Activated naive CD8-positive, alpha-beta T cell (primary cell): ENCODE results near the gene BOD1L2.

ENCODE experiments used
- H3K27ac Mint-ChIP-seq: one replicate; pipeline ENCODE4 v1.8.0; 2021; ENCODE audit warnings: mixed read lengths
- H3K27me3 Mint-ChIP-seq: one replicate; pipeline ENCODE4 v1.8.0; 2021; ENCODE audit warnings: mixed read lengths
- H3K36me3 Mint-ChIP-seq: one replicate; pipeline ENCODE4 v1.8.0; 2021; ENCODE audit warnings: mixed read lengths
- H3K4me1 Mint-ChIP-seq: one replicate; pipeline ENCODE4 v1.8.0; 2021; ENCODE audit warnings: low read depth, mixed read lengths
- H3K4me3 Mint-ChIP-seq: one replicate; pipeline ENCODE4 v1.8.0; 2021; ENCODE audit warnings: mild to moderate bottlenecking, mixed read lengths
- H3K9me3 Mint-ChIP-seq: one replicate; pipeline ENCODE4 v1.8.0; 2021; ENCODE audit warnings: low read depth, mixed read lengths

The BOD1L2 gene

GRCh38 chr18:57141208-57142129, 5.4 kb upstream of the BOD1L2 start:
- Mint-ChIP-seq H3K4me1 (no peaks in the 10 kb centered on the region), H3K4me3 (no peak overlapping the region), H3K36me3 (no peaks in the 10 kb centered on the region), H3K27ac (no peak overlapping the region), H3K27me3 (peaks cover 4% of the 10 kb centered on the region), H3K9me3 (no peaks in the 10 kb centered on the region)

GRCh38 chr18:57142324-57142723, 4.6 kb upstream of the BOD1L2 start:
- Mint-ChIP-seq H3K4me3 (no peak overlapping the region), H3K27me3 (peaks cover 4% of the 10 kb centered on the region), H3K27ac (no peak overlapping the region), H3K9me3 (no peaks in the 10 kb centered on the region), H3K36me3 (no peaks in the 10 kb centered on the region), H3K4me1 (no peaks in the 10 kb centered on the region)

- H3K9me3 Mint-ChIP-seq: no peaks in the 10 kb centered on the region
- H3K4me3 Mint-ChIP-seq: no peak overlapping the region
- no peak overlapping the region for H3K27ac Mint-ChIP-seq
- H3K4me1 Mint-ChIP-seq: no peaks in the 10 kb centered on the region
- no peaks in the 10 kb centered on the region for H3K36me3 Mint-ChIP-seq
- peaks cover 7% of the 10 kb centered on the region for H3K27me3 Mint-ChIP-seq
These were observed 3.6 kb upstream of the BOD1L2 start for GRCh38 chr18:57143265-57143664.

DNA sequence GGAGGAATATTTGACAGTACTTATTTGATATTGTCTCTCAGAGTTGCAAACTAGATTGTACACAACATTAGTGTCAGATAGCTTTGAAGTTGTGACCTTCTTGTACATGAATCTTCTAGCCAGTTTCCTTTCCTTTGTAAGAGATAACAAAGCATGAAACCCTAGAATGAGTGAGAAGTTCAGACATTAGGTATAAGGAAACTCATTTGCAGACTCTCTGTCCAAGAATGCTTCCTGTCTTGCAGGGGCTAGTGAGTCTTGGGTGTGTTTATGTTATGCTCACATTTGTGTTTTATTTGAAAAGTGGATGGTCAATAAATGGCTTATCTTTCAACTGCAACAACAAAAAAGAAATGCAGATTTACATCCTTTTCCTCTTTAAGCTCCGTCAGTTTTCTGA, 1.4 kb downstream of the BOD1L2 start:
- Mint-ChIP-seq H3K27me3 (peaks cover 18% of the 10 kb centered on the region), H3K4me3 (no peak overlapping the region)

DNA sequence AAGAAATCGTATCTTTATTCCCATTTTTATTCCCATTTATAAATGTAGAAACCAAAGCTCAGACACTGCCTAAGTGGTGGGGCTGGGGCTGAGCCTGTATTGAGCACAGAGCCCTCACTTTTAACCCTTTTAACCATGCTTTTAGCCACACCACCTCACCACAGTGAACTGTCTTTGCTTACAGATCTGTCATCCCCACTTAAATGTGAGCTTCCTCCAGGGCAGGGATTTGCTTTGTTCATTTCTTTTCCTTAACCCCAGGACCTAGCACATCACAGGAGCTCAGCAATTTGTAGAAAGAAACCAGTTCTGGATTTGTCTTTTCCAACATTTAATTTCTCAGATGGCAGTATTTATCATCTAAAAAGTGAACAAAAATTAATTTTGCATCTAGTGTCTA, 2.2 kb downstream of the BOD1L2 start:
- Mint-ChIP-seq H3K36me3 (no peaks in the 10 kb centered on the region), H3K27ac (no peak overlapping the region), H3K4me1 (no peaks in the 10 kb centered on the region), H3K9me3 (no peaks in the 10 kb centered on the region), H3K27me3 (peaks cover 20% of the 10 kb centered on the region), H3K4me3 (no peak overlapping the region)

More for the DNA sequence above, 1.4 kb downstream of the BOD1L2 start:
- no peaks in the 10 kb centered on the region for H3K36me3 Mint-ChIP-seq
- no peak overlapping the region for H3K27ac Mint-ChIP-seq
- H3K9me3 Mint-ChIP-seq: no peaks in the 10 kb centered on the region
- no peaks in the 10 kb centered on the region for H3K4me1 Mint-ChIP-seq

DNA sequence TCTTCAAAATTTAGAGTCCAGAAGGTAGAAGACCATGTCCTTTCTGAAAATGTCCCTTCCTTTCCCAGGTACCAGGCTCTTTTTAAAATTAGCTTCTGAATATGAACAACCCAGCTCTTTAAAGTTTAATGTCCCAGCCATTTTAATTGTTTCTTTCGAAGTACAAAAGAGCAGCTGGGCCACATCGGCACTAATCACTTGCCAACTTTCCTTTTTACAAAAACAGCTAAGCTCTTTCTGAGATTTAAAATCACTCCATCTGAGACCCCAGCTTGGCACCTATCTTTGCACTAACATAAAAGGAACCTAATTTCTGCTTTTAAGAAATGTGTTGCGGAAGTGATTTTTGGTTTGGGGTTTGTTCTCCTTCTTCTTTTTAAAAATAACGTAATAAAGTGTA, 2.6 kb downstream of the BOD1L2 start:
- Mint-ChIP-seq H3K4me1 (no peaks in the 10 kb centered on the region), H3K27ac (no peak overlapping the region), H3K4me3 (no peak overlapping the region), H3K9me3 (no peaks in the 10 kb centered on the region), H3K36me3 (no peaks in the 10 kb centered on the region), H3K27me3 (peaks cover 20% of the 10 kb centered on the region)

DNA sequence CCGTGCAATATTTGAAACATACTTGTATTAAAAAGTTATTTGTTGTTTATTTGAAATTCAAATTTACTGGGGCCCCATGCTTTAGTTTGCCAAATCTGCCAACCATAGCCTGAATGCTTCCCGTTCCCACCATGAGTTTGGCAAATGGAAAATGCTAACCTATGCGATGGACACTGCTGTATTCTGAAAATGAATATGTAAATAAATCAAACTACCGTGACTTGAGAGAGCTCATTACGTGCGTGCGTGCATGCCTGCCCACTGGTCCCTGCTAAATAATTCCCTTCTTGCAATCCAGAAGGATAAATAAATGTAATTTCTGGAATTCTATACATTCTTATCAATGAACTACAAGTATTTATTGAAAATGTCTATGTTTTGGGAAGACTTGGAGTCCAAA, 3.2 kb downstream of the BOD1L2 start:
- Mint-ChIP-seq H3K36me3 (no peaks in the 10 kb centered on the region), H3K4me3 (no peak overlapping the region), H3K27me3 (peaks cover 20% of the 10 kb centered on the region), H3K9me3 (no peaks in the 10 kb centered on the region), H3K4me1 (no peaks in the 10 kb centered on the region), H3K27ac (no peak overlapping the region)

GRCh38 chr18:57150828-57151227, 3.9 kb downstream of the BOD1L2 start:
- Mint-ChIP-seq H3K36me3 (no peaks in the 10 kb centered on the region), H3K4me3 (no peak overlapping the region), H3K27me3 (peaks cover 20% of the 10 kb centered on the region), H3K4me1 (no peaks in the 10 kb centered on the region), H3K27ac (no peak overlapping the region), H3K9me3 (no peaks in the 10 kb centered on the region)

- Mint-ChIP-seq H3K27me3 (peaks cover 21% of the 10 kb centered on the region), H3K27ac (no peak overlapping the region), H3K4me3 (no peak overlapping the region), H3K36me3 (no peaks in the 10 kb centered on the region), H3K4me1 (peaks cover 3% of the 10 kb centered on the region), H3K9me3 (no peaks in the 10 kb centered on the region)
These were observed 7.4 kb downstream of the BOD1L2 start for GRCh38 chr18:57154191-57154830.

GRCh38 chr18:57164401-57164800, 17.5 kb downstream of the BOD1L2 start:
- Mint-ChIP-seq H3K27ac (no peak overlapping the region), H3K4me1 (no peaks in the 10 kb centered on the region), H3K27me3 (peaks cover 14% of the 10 kb centered on the region), H3K9me3 (no peaks in the 10 kb centered on the region), H3K4me3 (no peak overlapping the region), H3K36me3 (peaks cover 2% of the 10 kb centered on the region)

- Mint-ChIP-seq H3K9me3 (no peaks in the 10 kb centered on the region), H3K4me3 (no peak overlapping the region), H3K27ac (no peak overlapping the region), H3K36me3 (peaks cover 2% of the 10 kb centered on the region), H3K27me3 (peaks cover 18% of the 10 kb centered on the region), H3K4me1 (no peaks in the 10 kb centered on the region)
These were observed 20.9 kb downstream of the BOD1L2 start for GRCh38 chr18:57167617-57168308.

DNA sequence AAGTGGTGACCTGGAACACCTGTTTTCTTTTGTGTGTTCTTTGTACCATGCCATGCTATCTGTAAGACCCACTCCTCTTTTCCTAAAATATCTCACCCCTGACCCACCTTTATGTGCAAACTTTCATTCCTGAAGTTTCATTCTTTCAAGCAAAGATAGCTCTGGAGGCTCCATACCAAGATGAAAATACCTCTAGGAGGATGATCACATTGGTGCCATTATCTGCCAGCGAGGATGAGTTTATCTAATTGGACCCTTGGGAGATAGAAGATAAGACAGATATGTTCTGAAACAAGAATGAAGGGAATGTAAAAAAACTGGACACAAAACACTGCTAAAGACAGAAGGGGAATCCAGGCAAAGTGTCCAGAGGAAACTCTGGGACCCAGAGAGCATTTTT, 24.1 kb downstream of the BOD1L2 start:
- no peak overlapping the region for H3K4me3 Mint-ChIP-seq
- H3K36me3 Mint-ChIP-seq: peaks cover 2% of the 10 kb centered on the region
- no peaks in the 10 kb centered on the region for H3K4me1 Mint-ChIP-seq
- H3K27ac Mint-ChIP-seq: no peak overlapping the region
- peaks cover 8% of the 10 kb centered on the region for H3K9me3 Mint-ChIP-seq
- peaks cover 13% of the 10 kb centered on the region for H3K27me3 Mint-ChIP-seq

- Mint-ChIP-seq H3K4me1 (no peaks in the 10 kb centered on the region), H3K36me3 (no peaks in the 10 kb centered on the region), H3K9me3 (peaks cover 8% of the 10 kb centered on the region), H3K27ac (no peak overlapping the region), H3K27me3 (peaks cover 6% of the 10 kb centered on the region), H3K4me3 (no peak overlapping the region)
These were observed 28.6 kb downstream of the BOD1L2 start for GRCh38 chr18:57175532-57175931.

DNA sequence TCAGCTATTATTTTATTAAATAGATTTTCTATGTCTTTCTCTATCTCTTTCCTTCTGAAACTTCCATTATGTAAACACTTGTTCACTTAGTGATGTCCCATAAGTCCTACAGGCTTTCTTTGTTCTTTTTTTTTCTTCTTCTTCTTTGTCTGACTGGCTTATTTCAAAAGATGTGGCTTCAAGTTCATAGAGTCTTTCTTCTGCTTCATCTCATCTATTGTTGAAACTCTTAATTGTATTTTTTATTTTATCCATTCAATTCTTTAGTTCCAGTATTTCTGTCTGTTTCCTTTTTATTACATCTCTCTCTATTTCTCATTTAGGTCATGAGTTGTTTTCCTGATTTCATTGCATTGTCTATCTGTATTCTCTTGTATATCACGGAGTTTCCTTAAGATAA, 38.5 kb downstream of the BOD1L2 start:
- Mint-ChIP-seq H3K27me3 (peaks cover 12% of the 10 kb centered on the region), H3K4me1 (no peaks in the 10 kb centered on the region), H3K9me3 (peaks cover 38% of the 10 kb centered on the region), H3K27ac (no peak overlapping the region), H3K4me3 (no peak overlapping the region), H3K36me3 (peaks cover 8% of the 10 kb centered on the region)
